ENCODE measurements around the gene PIGH.
"Not testable (repeated sequence)": the region's sequence is repeated elsewhere in the genome, so short reads cannot be mapped to it uniquely, and the experiment has no call there.

The PIGH gene

DNA sequence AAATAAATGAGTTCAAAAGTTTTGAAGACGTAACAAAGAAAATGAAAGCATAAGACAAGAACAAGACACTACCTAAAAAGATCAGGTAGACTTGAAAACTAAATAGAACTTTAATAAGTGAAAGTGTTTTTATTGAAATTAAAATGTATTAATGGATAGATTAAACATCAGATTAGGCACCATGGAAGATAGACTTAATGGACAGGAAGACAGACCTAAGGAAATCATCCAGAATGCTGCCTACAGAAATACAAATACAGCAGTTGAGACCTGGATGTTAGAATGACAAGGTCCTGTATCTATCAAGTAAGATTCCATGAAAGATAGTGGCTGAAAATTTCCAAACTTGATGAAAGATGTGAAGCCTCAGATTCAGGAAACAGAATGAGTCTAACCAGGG is 55.5 kb downstream of the PIGH start:
- no peak for DNase-seq

DNA sequence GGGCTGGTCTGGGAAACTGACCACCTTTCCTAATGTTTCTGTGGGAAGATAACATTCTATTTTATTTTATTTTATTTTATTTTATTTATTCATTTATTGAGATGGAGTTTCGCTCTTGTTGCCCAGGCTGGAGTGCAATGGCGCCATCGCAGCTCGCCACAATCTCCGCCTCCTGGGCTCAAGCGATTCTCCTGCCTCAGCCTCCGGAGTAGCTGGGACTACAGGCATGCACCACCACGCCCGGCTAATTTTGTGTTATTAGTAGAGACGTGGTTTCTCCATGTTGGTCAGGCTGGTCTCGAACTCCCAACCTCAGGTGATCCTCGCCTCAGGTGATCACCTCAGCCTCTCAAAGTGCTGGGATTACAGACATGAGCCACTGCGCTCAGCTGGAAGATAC is 57.4 kb downstream of the PIGH start:
- DNase-seq, result not testable (repeated sequence)

DNA sequence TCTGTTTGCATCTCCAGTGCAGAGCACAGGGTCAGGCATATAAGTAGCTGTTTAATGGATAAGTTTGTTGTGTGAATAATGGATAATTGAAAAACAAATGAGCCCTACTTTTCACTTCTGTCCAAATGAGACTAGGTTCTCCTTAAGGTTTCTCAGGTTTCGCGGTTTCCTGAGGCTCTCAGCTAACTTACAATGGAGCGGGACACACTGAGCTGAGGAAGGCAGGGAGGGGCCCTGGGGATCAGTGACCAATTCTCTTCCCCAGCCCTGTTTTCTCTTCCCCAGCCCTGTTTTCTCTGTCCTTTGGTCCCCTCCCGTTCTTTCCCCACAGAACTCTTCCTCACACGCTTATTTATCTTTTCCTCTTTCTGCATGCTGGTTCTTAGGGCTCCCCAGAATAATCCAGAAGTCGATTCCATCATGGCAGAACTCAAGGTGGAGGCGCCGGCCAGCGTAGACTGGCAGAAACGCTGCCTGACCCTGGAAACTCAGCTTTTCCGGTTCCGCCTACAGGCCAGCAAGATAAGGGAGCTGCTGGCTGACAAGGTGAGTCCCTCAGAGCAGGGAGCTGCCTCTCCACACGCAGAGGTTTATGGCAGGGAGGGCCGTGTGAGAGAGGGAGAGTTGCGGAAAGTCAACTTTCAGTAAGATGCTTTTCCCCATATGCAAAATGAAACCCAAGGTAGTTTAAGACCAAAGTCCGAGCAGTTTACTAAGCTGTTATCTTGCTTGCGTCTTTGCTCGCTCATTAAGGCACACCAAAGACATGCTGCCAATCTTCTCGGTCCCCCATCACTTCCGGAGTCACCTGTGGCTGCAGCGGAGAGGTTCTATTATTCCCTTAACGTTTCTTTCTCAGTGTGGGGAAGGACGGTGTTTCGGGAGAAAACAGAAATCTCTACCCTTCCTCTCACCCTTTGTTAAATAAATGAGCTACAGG is 58.4 kb downstream of the PIGH start:
- DNase-seq, result no peak

All from CD4-positive, alpha-beta T cell treated with Interferon alpha-2 for 1 hour (primary cell).